Measurements from ENCODE around the gene SEPTIN5. TPM values are rescaled to one million over a fixed set of nuclear protein-coding genes. Genes with fewer than 3 reads are reported as not detected.

Gene SEPTIN5
- total and polyA plus RNA-seq, 9 of the 15 experiments (the other 6 are each of a cell fraction or from before 2014, with no cell fraction given): 0.03 to 195 (median 119) TPM

GRCh38 chr22:19723983-19724827 is 9.9 kb downstream of the SEPTIN5 start (continued):
- no peak for TF ChIP-seq GTF2F1 (IDR thresholded peaks at IDR 0.05; ENCODE audit: low read depth, low read length)
- no peak for TF ChIP-seq ZBTB17 (CRISPR knock-in tag; IDR thresholded peaks at IDR 0.05)
- TF ChIP-seq ZNF583 (CRISPR knock-in tag; IDR thresholded peaks at IDR 0.05): no peak
- no peak for TF ChIP-seq BDP1 (IDR thresholded peaks at IDR 0.05; ENCODE audit: insufficient read depth, insufficient read length)
- TF ChIP-seq HDAC2 (IDR thresholded peaks at IDR 0.05): no peak
- TF ChIP-seq SRSF3 (IDR thresholded peaks at IDR 0.05; ENCODE audit: insufficient read depth, low read length): no peak
- TF ChIP-seq IRF1 (CRISPR knock-in tag; IDR thresholded peaks at IDR 0.05; ENCODE audit: borderline replicate concordance): no peak
- TF ChIP-seq NELFE (IDR thresholded peaks at IDR 0.05; ENCODE audit: insufficient read depth, insufficient read length): no peak
- TF ChIP-seq ZKSCAN1 (IDR thresholded peaks at IDR 0.05; ENCODE audit: low read depth, low read length): peak; percentile 76; the same call in 1 of the 2 replicates
- TF ChIP-seq ZNF830 (CRISPR knock-in tag; IDR thresholded peaks at IDR 0.05): no peak
- no peak for TF ChIP-seq CLOCK (CRISPR knock-in tag; IDR thresholded peaks at IDR 0.05; ENCODE audit: borderline replicate concordance)
- TF ChIP-seq CGGBP1 (CRISPR knock-in tag; IDR thresholded peaks at IDR 0.05): no peak; the same call in 1 of the 2 replicates
- TF ChIP-seq ZBTB8A (IDR thresholded peaks at IDR 0.05; ENCODE audit: partially characterized antibody): no peak
- TF ChIP-seq MITF (IDR thresholded peaks at IDR 0.05): no peak
- no peak for TF ChIP-seq TRIM25 (IDR thresholded peaks at IDR 0.05; ENCODE audit: borderline replicate concordance)
- no peak for TF ChIP-seq ESRRA (IDR thresholded peaks at IDR 0.05; ENCODE audit: borderline replicate concordance, low read depth)
- peak; percentile 94 for TF ChIP-seq MYC (IDR thresholded peaks at IDR 0.05; ENCODE audit: low read depth, low read length)
- TF ChIP-seq MYC (CRISPR knock-in tag; IDR thresholded peaks at IDR 0.05; ENCODE audit: borderline replicate concordance, low read depth): no peak; the same call in 1 of the 2 replicates
- no peak for TF ChIP-seq BRF1 (IDR thresholded peaks at IDR 0.05; ENCODE audit: borderline replicate concordance, extremely low read depth, insufficient read length)
- no peak for TF ChIP-seq MEF2D (tag; conservative IDR thresholded peaks at IDR 0.05; ENCODE audit: low read depth)
